ENCODE results near the gene GPT2. TPM values are rescaled to one million over a fixed set of nuclear protein-coding genes. Genes with fewer than 3 reads are reported as not detected.
"Not testable (repeated sequence)": the region's sequence is repeated elsewhere in the genome, so short reads cannot be mapped to it uniquely, and the experiment has no call there.

Gene GPT2
- total RNA-seq, 1 experiment from 2014 or later, result 13.7 TPM

DNA sequence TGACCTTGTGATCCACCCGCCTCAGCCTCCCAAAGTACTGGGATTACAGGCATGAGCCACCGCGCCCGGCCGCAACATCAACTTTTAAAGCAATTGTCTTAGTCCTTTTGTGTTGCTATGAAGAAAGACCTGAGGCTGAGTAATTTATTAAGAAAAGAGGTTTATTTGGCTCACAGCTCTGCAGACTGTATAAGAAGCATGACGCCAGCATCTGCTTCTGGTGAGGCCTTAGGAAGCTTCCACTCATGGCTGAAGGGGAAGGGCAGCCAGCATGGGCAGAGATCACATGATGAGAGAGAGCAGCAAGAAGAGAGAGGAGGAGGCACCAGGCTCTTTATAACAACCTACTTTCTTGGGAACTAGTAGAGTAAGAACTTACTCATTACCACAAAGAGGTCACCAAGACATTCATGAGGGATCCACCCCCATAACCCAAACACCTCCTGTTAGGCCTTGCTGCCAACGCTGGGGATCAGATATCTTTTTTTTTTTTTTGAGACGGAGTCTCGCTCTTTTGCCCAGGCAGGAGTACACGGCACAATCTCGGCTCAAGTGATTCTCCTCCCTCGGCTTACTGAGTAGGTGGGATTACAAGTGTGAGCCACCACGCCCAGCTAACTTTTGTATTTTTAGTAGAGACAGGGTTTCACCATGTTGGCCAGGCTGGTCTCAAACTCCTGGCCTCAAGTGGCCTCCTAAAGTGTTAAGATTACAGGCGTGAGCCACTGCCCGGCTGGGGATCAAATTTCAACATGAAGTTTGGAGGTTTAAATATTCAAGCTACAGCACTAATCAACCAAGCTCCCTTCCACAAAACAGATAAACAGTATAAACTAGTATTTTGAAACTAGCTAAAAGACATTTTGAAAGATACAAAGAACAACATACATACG is 21.4 kb upstream of the GPT2 start:
- DNase-seq (ENCODE audit: low read depth), result peak; percentile 28

DNA sequence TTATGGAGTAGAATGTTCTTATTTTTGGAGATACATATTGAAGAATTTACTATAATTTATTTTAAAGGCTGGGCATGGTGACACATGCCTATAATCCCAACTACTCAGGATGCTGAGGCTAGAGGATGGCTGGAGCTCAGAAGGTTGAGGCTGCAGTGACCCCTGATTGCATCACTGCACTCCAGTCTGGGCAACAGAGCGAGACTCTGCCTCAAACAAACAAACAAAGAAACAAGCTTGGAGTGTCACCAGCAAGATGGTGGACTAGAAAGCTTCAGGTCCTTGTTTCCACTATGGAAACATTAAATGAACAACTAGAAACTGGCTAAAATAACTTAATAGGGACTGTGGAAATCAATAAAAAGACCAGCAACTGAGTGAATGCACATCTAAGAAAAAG is 17.9 kb upstream of the GPT2 start:
- no peak for DNase-seq (ENCODE audit: low read depth)

DNA sequence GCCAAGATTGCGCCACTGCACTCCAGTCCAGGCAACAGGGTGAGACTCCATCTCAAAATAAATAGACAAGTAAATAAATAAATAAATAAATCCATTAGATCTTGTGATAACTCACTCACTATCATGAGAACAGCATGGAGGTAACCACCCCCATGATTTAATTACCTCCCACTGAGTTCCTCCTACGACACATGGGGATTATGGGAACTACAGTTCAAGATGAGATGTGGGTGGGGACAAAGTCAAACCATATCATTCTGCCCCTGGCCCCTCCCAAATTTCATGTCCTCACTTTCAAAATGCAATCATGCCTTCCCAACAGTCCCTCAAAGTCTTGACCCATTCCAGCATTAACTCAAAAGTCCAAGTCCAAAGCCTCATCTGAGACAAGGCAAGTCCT is 16.7 kb upstream of the GPT2 start:
- not testable (repeated sequence) for DNase-seq (ENCODE audit: low read depth)

DNA sequence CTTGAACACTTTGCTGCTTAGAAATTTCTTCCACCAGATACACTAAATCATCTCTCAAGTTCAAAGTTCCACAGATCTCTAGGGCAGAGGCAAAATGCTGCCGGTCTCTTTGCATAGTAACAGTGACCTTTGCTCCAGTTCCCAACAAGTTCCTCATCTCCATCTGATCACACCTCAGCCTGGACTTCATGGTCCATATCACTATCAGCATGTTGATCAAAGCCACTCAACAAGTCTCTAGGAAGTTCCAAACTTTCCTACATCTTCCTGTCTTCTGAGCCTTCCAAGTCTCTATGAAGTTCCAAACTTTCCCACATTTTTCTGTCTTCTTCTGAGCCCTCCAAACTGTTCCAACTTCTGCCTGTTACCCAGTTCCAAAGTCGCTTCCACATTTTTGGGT is 15.3 kb upstream of the GPT2 start:
- not testable (repeated sequence) for DNase-seq (ENCODE audit: low read depth)

DNA sequence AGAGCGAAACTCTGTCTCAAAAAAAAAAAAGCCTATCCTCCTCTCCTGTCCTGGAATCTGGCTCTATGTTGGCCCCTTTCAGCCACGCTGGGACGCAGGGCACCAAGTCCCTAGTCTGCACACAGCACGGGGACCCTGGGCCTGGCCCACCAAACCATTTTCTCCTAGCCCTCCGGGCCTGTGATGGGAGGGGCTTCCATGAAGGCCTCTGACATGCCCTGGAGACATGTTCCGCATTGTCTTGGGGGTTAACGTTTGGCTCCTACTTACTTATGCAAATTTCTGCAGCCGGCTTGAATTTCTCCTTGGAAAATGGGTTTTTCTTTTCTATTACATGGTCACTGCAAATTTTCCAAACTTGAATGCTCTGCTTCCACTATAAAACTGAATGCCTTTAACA is 12.6 kb upstream of the GPT2 start:
- DNase-seq (ENCODE audit: low read depth), result no peak

DNA sequence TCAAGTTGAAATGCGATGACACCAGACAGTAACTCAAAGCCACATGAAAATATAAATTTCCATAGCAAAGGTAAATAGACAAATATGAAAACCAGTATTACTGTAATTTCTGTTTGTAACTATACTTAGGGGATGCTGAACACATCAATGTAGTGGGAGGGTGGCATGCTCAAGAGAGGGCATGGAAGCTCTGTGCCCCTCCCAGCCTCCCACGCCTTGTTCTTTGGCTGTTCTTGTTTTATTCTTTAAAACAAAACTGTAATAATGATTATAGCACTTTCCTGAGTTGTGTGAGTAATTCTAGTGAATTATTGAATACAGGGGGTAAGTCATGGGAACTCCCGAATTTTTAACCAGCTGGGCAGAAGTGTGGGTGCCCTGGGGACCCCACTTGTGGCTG is 11.0 kb upstream of the GPT2 start:
- no peak for DNase-seq (ENCODE audit: low read depth)

DNA sequence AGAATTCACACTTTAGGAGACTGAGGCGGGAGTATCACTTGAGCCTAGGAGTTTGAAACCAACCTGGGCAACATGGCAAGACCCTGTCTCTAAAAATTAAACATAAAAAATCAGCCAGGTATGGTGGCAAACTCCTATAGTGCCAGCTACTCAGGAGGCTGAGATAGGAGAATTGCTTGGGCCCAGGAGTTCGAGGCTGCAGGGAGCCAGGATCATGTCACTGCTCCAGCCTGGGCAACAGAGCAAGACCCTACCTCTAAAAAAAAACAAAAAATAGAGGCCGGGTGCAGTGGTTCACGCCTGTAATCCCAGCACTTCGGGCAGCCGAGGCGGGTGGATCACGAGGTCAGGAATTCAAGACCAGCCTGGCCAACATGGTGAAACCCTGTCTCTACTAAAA is 8.9 kb upstream of the GPT2 start:
- DNase-seq (ENCODE audit: low read depth), result no peak

DNA sequence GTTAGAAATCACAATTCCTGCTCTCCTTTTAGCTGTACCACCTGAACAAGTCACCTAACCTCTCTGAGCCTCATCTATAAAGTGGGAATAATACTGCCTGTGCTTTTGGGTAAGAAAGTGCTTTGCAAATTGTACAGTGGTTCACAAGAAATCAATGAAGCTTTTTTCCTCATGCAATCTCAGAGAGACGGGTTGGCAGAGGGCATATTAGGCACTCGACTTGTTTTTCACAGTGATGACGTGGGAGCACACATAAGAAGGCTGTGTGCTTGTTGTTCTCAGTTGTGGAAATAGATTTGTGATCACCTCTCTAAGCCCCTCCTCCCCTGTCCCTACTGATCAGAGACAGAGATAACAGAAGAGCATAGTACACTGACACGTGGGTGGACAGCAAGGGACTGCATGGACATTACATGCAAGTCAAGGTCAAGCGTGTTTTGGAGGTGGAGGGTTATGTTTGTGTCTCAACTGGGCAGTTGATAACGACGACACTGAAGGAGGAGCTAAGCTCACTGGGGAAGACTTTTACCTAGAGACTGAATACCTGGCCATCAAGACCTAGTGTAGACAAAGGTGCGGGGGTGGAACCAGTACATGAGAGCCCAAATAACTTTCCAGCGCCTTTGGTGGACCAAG is 1.7 kb upstream of the GPT2 start:
- no peak for DNase-seq (ENCODE audit: low read depth)

DNA sequence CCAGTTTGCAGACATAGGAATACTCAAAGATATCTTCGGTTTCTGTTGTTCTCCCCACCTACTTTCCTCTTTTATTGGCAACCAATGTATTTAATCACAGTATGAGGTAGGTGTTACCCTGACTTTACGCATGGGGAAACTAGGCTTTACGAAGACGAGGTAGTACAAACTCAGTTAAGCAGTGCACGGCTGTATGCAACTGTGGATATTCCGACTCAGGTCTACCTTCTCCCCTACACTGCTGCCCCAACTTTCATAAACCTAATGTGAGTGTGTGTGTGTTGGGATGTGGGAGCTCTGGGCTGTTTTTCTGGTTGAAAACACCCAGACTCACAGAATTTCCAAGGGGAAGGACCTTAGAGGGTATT is 1.2 kb upstream of the GPT2 start:
- DNase-seq (ENCODE audit: low read depth), result no peak

DNA sequence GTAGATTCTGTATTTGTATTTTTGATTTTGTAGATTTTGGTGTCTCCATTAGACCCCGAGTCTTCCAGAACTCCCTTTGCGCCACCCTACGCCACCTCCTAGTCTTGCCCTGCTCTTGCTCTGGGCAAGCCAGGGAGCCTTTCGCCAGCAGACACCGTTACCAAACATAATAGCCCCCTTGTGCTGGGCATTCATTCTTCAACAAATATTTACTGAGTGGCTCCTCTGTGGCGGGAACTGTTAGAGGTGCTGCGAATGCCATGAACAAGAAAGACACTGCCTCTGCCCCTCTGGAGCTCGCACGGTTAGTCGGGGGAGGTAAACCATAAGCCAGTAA is 841 bp upstream of the GPT2 start:
- no peak for DNase-seq (ENCODE audit: low read depth)

DNA sequence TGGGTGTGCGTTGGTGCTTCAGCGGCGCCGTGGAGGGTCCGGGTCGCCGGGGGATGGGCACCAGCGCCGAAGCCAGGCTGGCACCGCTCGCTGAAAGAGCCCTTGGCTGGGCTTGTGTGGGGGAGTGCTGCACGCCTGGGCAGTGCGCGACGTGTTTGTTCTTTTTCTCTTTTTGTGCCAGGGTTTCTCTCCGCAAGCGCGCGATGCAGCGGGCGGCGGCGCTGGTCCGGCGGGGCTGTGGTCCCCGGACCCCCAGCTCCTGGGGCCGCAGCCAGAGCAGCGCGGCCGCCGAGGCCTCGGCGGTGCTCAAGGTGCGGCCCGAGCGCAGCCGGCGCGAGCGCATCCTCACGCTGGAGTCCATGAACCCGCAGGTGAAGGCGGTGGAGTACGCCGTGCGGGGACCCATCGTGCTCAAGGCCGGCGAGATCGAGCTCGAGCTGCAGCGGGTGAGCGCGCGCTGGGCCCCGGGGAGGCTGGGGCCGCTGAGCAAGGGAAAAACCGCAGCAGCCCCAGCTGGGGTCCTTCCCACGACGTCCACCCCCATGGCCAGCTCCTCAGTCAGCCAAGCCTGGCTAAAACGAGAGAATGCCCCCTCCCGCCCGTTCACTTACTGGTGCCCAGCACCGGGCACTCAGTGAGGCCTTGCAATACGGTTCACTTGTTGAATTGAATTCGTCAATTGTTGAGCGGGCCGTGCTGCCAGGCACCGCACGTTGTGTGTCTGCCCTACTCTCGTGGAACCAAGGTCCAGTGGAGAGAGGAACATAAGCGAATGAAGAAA is 541 bp downstream of the GPT2 start:
- DNase-seq (ENCODE audit: low read depth), result peak; percentile 13

DNA sequence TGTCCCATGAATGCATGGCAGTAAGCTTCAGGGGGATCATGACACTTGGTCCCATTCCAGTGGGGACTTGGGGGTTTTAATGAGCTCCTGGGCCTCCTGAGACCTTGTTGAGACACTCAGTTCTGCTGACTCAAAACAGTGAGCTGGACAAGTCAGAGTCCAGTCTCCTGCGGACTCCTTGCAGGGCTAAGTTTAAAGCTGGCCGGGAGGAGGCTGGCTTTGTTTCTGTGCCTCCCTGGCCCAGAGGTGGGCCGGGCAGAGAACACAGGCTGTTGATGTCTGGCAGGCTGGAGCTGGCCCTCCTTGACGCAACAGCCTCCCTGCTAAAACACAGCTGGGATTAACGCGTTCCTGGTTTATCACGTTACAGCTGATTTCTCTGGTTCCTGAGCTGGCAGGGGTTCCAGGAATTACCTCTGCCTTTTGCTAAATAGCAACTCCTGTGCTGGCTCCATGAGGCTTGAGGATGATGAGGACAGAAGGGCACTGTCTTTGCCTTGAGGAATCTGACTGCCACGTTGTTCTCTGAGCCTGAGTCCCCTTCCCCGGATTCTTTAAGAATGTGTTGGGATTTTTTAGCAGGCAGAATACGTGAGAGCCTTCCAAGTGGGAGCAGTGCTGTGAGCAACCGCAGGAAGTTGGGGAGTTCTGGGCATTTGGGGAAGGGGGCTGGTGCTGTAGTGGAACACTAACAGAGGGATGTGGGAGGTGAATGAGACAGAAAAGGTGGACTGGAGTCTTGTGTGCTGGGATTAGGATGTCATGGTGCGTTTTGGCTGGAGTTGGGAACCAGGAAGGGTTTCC is 2.0 kb downstream of the GPT2 start:
- no peak for DNase-seq (ENCODE audit: low read depth)

DNA sequence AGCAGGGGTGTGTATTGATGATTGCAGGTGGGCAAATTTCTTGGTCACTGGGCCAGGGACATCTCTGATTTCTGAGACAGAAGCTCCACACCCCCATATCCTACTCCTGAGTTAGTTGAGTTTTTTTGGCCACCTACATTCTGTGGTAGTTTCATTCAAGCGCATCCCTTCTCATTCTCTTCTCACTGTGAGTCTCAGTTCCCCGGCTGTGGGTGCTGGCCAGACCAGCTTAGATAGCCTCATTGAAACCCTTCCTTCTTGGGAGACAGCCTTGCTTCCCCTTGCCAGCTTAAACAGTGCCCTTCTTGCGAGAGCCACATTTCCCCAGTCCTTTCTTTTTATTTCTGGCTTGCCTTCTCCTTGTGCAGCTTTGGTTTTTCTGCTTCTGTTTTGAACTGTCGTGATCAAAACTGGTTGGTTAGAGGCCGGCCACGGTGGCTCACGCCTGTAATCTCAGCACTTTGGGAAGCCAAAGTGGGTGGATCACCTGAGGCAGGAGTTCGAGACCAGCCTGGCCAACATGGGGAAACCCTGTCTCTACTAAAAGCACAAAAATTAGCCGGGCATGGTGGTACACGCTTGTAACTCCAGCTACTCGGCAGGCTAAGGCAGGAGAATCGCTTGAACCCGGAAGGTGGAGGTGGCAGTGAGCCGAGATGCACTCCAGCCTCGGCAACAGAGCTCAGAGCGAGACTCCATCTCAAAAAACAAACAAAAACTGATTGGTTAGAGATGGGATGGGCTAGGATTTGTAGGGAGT is 2.8 kb downstream of the GPT2 start:
- DNase-seq (ENCODE audit: low read depth), result no peak

DNA sequence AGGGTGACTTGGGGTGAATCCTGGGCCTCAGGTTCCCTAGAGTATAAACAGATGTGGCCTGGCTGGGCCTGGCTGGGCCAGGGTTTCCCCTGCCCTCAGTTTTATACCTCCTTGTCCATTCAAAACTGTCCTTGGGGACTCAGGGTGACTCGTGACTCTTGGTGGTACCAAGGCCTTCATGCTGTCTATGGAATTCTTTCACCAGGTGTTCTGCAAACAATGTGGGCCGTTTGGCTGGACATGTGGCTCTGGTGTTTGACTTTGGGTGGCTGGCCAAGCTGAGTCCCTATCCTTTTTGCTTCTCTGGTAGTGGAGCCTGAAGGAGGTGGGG is 3.3 kb downstream of the GPT2 start:
- no peak for DNase-seq (ENCODE audit: low read depth)

DNA sequence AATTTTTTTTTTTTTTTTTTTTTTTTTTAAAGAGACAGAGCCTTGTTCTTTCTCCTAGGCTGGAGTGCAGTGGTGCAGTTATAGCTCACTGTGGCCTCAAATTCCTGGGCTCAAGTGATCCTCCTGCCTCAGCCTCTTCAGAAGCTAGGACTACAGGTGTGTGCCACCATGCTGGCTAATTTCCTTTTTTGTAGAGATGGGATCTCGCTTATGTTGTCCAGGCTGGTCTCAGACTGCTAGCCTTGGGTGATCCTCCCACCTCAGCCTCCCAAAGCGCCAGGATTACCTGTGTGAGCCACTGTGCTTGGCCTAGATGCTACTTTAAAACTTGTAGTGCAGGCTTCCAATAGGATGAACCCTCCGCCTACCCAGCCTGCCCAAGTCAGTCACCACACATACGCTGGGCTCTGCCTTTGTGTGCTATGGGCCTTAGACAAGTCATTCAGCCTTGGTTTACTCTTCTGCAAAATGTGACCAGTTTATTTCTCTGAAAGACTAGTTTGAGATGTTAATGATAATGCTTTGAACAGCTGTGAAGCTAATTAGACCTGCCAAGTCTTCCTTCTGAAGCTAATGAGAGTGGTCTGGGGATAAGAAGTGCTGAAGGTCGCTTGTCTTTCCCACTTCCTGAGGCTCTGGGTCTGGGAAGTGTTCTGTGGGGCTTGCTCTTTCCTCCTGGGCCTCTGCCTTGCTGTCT is 5.2 kb downstream of the GPT2 start:
- no peak for DNase-seq (ENCODE audit: low read depth)

DNA sequence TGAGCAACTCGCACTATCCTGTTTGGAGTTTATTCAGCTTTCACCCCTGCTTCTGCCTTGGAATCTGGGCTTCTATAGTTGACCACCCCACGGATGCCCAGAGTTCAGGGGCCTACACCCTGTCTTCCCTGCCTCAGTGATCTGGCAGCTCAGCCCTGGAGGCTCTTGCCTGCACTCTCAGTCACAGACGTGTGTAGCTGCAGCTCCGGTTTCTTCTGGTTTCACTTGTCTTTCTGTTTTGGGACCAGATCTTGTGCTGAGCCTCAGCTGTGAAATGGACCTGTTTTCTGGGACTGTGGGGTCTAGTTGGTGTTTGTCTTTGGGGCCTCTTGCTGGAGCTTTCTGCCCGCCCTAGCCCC is 5.8 kb downstream of the GPT2 start:
- no peak for DNase-seq (ENCODE audit: low read depth)

DNA sequence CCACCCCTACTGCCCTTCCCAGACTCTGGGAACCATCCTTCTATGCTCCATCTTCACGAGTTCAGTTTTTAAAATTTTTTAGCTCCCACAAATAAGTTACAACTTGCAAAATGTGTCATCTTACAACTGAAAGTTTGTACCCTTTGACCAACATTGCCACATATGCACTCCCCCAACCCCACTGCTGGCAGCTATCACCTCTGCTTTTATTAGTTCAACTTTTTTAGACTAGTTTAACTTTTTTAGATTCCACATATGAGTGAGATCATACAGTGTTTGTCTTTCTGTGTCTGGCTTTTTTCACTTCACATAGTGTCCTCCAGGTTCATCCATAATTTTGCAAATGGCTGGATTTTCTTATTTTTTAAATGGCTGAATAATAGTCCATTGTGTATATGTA is 7.7 kb downstream of the GPT2 start:
- DNase-seq (ENCODE audit: low read depth), result no peak

DNA sequence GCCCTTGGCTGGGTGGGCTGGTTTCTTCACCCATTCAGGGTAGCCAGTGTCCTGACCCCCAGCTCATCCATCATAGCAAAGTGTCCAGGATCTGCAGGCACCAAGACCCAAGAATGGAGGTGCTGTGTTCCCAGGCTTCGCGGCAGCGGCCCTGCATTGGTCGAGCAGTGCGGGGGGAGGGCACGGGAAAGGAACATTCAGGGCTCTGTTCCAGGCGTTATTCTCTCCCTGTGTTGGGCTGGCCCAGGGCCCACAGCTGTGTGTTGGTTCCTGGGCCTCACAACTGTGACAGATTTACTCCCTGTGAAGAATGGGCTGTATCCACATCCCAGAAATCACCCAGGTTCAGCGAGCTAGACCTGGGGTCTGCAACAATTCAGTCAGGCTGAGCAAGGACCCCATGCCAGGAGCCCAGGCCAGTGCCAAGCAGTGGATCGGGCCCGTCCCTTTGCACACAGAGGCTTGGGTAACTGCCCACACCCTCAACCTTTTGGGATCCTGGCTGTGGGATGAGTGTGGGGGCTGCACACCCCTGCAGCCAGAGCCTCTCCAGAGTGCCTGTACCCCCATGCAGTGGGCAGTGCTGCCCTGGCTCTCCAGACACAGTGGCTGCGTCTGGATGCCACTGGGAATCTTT is 10.0 kb downstream of the GPT2 start:
- DNase-seq (ENCODE audit: low read depth), result no peak

DNA sequence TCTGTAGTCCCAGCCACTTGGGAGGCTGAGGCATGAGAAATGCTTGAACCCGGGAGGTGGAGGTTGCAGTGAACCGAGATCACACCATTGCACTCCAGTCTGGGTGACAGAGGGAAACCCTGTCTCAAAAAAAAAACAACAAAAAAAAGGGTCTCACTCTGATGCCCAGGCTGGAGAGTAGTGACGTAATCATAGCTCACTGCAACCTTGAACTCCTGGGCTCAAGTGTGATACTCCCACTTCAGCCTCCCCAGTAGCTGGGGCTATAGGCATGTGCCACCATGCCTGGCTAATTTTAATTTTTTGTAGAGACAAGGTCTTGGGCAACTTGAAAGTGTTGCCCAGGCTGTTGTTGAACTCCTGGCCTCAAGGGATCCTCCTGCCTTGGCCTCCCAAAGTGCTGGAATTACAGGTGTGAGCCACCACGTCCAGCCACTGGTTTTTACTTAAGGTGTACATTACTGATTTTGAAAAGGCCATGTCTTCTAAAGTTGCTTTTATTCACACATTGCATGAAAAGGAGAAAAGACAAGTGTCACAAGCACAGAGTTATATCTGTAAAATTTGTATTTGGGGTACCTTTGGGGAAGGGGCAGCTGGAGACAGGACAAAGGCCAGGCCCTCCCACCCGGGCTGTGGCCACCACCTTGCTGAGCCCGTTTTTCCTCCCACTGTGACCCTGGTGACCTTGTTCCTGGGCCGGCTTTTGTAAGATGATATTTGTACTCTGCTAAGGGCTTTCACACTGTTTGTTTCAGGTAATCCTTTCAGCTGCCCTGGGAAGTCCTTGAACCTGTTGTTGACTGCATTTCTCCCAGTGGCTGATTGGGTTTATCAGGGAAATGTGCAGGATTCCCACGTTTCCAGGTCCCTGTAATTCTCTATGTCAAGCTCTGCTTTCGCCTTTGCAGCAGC is 11.5 kb downstream of the GPT2 start:
- no peak for DNase-seq (ENCODE audit: low read depth)
